Measurements from ENCODE around the gene ITGB2.

The ITGB2 gene

GRCh38 chr21:44907966-44908895 lies 12.5 kb downstream of the ITGB2 start:
- no peak for DNase-seq

GRCh38 chr21:44907225-44907965 lies 13.3 kb downstream of the ITGB2 start:
- no peak for DNase-seq

GRCh38 chr21:44905728-44906090 lies 15.0 kb downstream of the ITGB2 start:
- no peak for DNase-seq

GRCh38 chr21:44905016-44905727 lies 15.5 kb downstream of the ITGB2 start:
- no peak for DNase-seq

- no peak for DNase-seq
Observed at GRCh38 chr21:44904141-44904923, 16.4 kb downstream of the ITGB2 start.

- no peak for DNase-seq
Observed at GRCh38 chr21:44903689-44904088, 17.0 kb downstream of the ITGB2 start.

- no peak for DNase-seq
Observed at GRCh38 chr21:44903050-44903685, 17.5 kb downstream of the ITGB2 start.

- no peak for DNase-seq
Observed at GRCh38 chr21:44902268-44903049, 18.2 kb downstream of the ITGB2 start.

GRCh38 chr21:44901391-44902074 lies 19.2 kb downstream of the ITGB2 start:
- no peak for DNase-seq

GRCh38 chr21:44900559-44901251 lies 20.0 kb downstream of the ITGB2 start:
- DNase-seq: no peak

- DNase-seq: no peak
Observed at GRCh38 chr21:44899768-44900558, 20.7 kb downstream of the ITGB2 start.

- no peak for DNase-seq
Observed at GRCh38 chr21:44898851-44899767, 21.6 kb downstream of the ITGB2 start.

- DNase-seq: no peak
Observed at GRCh38 chr21:44898011-44898488, 22.6 kb downstream of the ITGB2 start.

- no peak for DNase-seq
Observed at GRCh38 chr21:44897326-44898010, 23.2 kb downstream of the ITGB2 start.

- DNase-seq: no peak
Observed at GRCh38 chr21:44896561-44897286, 24.0 kb downstream of the ITGB2 start.

- DNase-seq: no peak
Observed at GRCh38 chr21:44895859-44896258, 24.8 kb downstream of the ITGB2 start.

Measured in EL (cell line).